Neuron (in vitro differentiated cells): ENCODE data around the gene FGF8.
"Not testable (repeated sequence)": the region's sequence is repeated elsewhere in the genome, so short reads cannot be mapped to it uniquely, and the experiment has no call there.

ENCODE experiments used
- H2AFZ ChIP-seq: one replicate; pipeline ENCODE4 v1.6.1; 2013; ENCODE audit warnings: low read depth, mild to moderate bottlenecking, inconsistent platforms, low read length, moderate library complexity
- H3K27me3 ChIP-seq: one replicate; pipeline ENCODE4 v1.6.1; 2013; ENCODE audit warnings: low read length; ENCODE audit not compliant: insufficient read depth
- H3K36me3 ChIP-seq: one replicate; pipeline ENCODE4 v1.6.1; 2013; ENCODE audit warnings: low read length; ENCODE audit not compliant: insufficient read depth
- H3K4me1 ChIP-seq: one replicate; pipeline ENCODE4 v1.6.1; 2013; ENCODE audit warnings: low read length; ENCODE audit not compliant: insufficient read depth
- H3K4me3 ChIP-seq: 2 replicates; pipeline ENCODE4 v1.5.1; 2013; ENCODE audit warnings: mild to moderate bottlenecking, low read length, moderate library complexity
- H3K9me3 ChIP-seq: one replicate; pipeline ENCODE4 v1.6.1; 2013; ENCODE audit warnings: low read length

The FGF8 gene

DNA sequence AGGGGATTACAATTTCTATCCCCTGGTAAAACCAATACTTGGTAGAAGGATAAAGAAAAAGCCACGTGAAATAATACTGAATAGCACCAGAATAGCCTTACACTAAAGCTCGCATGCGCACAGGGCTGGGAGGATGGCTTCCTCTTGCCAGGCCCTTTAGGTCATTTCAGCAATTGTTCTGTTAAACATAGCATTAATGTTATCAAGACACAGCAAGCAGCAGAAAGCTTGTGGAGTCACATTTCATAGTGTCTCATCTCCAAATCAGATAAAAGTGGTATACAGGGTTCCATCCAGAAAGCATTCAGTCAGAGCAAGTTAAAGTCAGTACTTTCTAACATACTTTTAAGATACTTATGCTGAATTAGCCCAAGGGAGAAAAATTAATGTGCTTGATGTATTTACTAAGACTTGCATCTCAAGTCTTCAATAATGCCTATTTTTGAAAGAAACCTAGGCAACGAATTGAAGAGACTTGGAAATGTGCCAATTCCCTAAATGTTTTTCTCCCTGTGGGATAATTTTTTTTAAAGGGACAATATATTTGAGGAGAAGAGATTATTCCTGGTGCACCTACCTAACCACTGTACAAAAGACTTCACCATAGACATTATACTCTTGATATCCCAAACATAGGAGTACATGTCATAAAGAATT, 21.6 kb upstream of the FGF8 start:
- Histone ChIP-seq H3K36me3 (peaks cover 91% of the 10 kb centered on the region), H3K4me1 (no peaks in the 10 kb centered on the region), H2AFZ (no peak overlapping the region), H3K4me3 (no peak overlapping the region), H3K27me3 (no peaks in the 10 kb centered on the region), H3K9me3 (no peaks in the 10 kb centered on the region)

GRCh38 chr10:101793526-101793925, 17.6 kb upstream of the FGF8 start:
- Histone ChIP-seq H3K4me1 (no peaks in the 10 kb centered on the region), H2AFZ (no peak overlapping the region), H3K36me3 (peaks cover 92% of the 10 kb centered on the region), H3K4me3 (no peak overlapping the region), H3K9me3 (no peaks in the 10 kb centered on the region), H3K27me3 (no peaks in the 10 kb centered on the region)

- Histone ChIP-seq H3K36me3 (peaks cover 92% of the 10 kb centered on the region), H3K4me1 (no peaks in the 10 kb centered on the region), H3K4me3 (no peak overlapping the region)
Measured at GRCh38 chr10:101789686-101790085, 13.8 kb upstream of the FGF8 start.

GRCh38 chr10:101789231-101789630, 13.3 kb upstream of the FGF8 start:
- not testable (repeated sequence) for H3K9me3 ChIP-seq, H3K4me1 ChIP-seq, H3K27me3 ChIP-seq, H2AFZ ChIP-seq, H3K4me3 ChIP-seq
- H3K36me3 ChIP-seq = peaks cover 93% of the 10 kb centered on the region

More at GRCh38 chr10:101789686-101790085, 13.8 kb upstream of the FGF8 start:
- Histone ChIP-seq H3K27me3 (no peaks in the 10 kb centered on the region), H2AFZ (no peak overlapping the region), H3K9me3 (no peaks in the 10 kb centered on the region)

- no peaks in the 10 kb centered on the region for H3K27me3 ChIP-seq
Measured at GRCh38 chr10:101785801-101786200, 9.9 kb upstream of the FGF8 start.

GRCh38 chr10:101784558-101784957, 8.6 kb upstream of the FGF8 start:
- Histone ChIP-seq H3K27me3 (peaks cover 3% of the 10 kb centered on the region), H2AFZ (no peak overlapping the region), H3K9me3 (no peaks in the 10 kb centered on the region), H3K4me3 (no peak overlapping the region), H3K36me3 (peaks cover 49% of the 10 kb centered on the region), H3K4me1 (peaks cover 16% of the 10 kb centered on the region)

More at GRCh38 chr10:101785801-101786200, 9.9 kb upstream of the FGF8 start:
- Histone ChIP-seq H2AFZ (no peak overlapping the region), H3K4me3 (no peak overlapping the region), H3K36me3 (peaks cover 62% of the 10 kb centered on the region), H3K4me1 (peaks cover 16% of the 10 kb centered on the region), H3K9me3 (no peaks in the 10 kb centered on the region)

DNA sequence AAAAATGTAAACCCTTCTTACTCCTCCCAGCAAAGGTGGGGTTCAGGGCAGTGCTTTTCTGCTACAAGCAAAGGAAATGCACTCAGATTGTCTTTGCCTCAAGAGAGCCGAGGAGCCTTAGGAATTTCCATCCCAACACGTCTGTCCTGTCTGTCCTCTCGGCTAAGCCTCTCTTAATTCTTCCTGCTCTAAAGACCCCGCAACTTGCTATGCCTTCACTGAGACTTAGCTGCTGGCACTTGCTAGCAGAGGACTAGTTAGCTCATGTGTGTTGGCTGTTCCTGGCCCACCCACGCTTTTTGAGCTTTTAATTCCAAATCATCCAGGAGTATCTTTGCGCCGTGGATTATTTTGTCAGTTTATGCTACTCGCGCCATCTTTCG, 7.8 kb upstream of the FGF8 start:
- Histone ChIP-seq H3K36me3 (peaks cover 41% of the 10 kb centered on the region), H3K9me3 (no peaks in the 10 kb centered on the region), H3K4me3 (peak overlapping the region; percentile 73), H3K4me1 (peaks cover 22% of the 10 kb centered on the region), H3K27me3 (peaks cover 6% of the 10 kb centered on the region), H2AFZ (no peak overlapping the region)

GRCh38 chr10:101782811-101783735, 7.2 kb upstream of the FGF8 start, which contains the start of gene NPM3:
TSS of gene NPM3 (minus strand) at chr10:101783446. CDS start at chr10:101783390, 56 bp downstream.
- Histone ChIP-seq H3K36me3 (peaks cover 39% of the 10 kb centered on the region), H3K4me1 (peaks cover 22% of the 10 kb centered on the region), H3K4me3 (peak within 1 kb of the TSS; percentile 73), H3K9me3 (no peaks in the 10 kb centered on the region), H3K27me3 (peaks cover 12% of the 10 kb centered on the region), H2AFZ (no peak within 1 kb of the TSS)

DNA sequence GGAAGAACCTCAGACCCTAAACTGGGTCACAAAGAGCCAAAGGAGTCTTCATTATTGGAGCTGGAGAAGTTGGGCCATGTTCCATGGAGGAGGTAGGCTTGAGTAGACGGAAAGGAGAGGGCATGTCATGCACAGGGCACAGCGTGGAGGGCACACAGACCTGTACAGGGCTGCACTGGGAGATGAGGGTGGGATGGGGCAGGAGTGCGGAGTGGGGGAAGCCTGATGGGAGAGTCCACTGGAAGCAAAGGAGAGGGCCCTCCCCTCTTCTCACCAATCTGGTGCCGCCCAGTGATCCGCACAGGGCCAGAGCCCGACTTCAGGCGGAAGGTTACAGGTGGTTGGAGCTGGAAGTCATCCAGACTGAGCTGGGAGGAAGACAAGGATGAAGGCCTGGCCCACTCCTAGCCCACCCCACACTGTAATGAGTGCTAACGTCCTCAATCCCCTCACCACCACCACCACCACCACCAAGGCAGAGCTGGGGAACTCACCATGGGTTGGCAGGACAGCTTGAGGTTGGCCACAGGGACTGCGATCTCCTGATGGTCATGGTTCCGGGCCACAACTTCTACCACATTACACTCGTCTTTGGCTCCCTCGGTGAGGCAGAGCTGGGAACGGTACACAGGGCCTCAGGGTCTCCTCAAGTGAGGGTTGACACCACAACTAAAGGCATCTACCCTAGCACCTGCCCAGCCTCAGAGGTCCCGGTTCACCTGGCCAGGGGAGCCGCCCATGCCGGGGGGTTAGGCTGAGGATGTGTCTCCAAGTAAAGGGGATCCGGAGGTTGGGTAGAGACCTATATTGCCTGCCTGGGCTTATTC, 6.3 kb upstream of the FGF8 start:
- H3K36me3 ChIP-seq = peaks cover 32% of the 10 kb centered on the region
- peaks cover 22% of the 10 kb centered on the region for H3K4me1 ChIP-seq
- H3K4me3 ChIP-seq = peak overlapping the region; percentile 73
- H3K9me3 ChIP-seq = peaks cover 2% of the 10 kb centered on the region
- H3K27me3 ChIP-seq = peaks cover 21% of the 10 kb centered on the region
- no peak overlapping the region for H2AFZ ChIP-seq

DNA sequence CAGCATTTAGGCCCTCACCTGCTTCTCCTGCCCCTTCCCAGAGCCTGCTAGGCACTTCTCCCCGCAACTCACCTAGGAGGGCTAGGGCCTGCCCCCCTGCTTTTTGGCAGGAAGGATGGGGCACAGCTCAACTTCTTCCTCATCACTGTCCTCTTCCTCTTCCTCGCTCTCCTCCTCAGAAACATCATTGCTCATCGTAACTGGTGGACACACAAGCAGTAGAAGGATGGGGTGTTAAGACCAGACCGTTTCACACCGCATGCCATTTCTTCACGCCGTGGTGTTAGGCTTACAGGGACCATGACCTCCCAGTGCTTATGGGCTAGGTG, 5.7 kb upstream of the FGF8 start:
- peaks cover 22% of the 10 kb centered on the region for H3K4me1 ChIP-seq
- peaks cover 2% of the 10 kb centered on the region for H3K9me3 ChIP-seq
- no peak overlapping the region for H3K4me3 ChIP-seq
- H2AFZ ChIP-seq = no peak overlapping the region
- H3K27me3 ChIP-seq = peaks cover 27% of the 10 kb centered on the region
- peaks cover 26% of the 10 kb centered on the region for H3K36me3 ChIP-seq

- Histone ChIP-seq H3K4me3 (no peak overlapping the region), H3K27me3 (peaks cover 30% of the 10 kb centered on the region), H3K36me3 (peaks cover 20% of the 10 kb centered on the region), H3K4me1 (peaks cover 22% of the 10 kb centered on the region), H3K9me3 (peaks cover 2% of the 10 kb centered on the region), H2AFZ (no peak overlapping the region)
Measured at GRCh38 chr10:101780818-101781654, 5.1 kb upstream of the FGF8 start.

DNA sequence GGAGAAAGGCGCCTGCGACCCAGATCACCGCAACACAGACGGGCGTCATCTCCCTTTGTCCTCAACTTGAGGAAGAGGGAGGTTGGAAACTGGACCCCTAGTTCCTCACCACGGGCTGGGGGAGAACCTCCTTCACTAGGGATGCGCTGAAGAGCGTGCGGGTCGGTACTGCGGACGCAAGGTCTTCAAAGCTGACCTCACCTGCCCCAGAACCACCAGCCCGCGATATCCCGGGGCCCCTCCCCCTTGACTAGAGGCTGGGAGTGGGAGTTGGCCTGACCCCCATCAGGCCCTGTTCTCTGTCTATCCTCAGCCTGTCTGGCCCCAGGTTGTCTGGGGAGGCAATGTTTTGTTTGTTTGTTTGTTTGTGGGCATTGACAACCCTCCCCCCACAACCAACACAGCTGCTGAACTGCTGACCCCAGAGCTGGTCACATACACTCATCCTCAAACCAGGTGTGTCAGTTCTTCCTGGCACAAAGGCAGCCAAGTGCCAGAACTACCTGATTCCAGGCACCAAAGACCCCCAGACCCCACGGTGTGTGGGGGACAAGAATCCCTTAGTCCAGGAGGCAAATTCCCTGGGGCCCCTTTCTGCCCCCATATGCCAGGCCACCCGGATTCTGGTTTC, 4.4 kb upstream of the FGF8 start:
- peaks cover 13% of the 10 kb centered on the region for H3K36me3 ChIP-seq
- peaks cover 35% of the 10 kb centered on the region for H3K27me3 ChIP-seq
- no peak overlapping the region for H3K4me3 ChIP-seq
- peaks cover 2% of the 10 kb centered on the region for H3K9me3 ChIP-seq
- H3K4me1 ChIP-seq = peaks cover 22% of the 10 kb centered on the region
- no peak overlapping the region for H2AFZ ChIP-seq
